H9 (cell line): ENCODE measurements around the gene TUBB1. TPM values are rescaled to one million over a fixed set of nuclear protein-coding genes. Genes with fewer than 3 reads are reported as not detected.

Source experiments
- DNase-seq: peaks from one replicate; pipeline ENCODE4 v3.0.0-alpha.2; 2017
- H2AFZ ChIP-seq: one replicate; pipeline ENCODE4 v1.6.1; 2013; ENCODE audit warnings: mild to moderate bottlenecking, low read length, control low read depth, moderate library complexity
- H2AK5ac ChIP-seq: 2 replicates; pipeline ENCODE4 v1.6.1; 2013; ENCODE audit warnings: low read length, control low read depth, mixed read lengths; ENCODE audit not compliant: insufficient read length
- H2BK120ac ChIP-seq: one replicate; pipeline ENCODE4 v1.6.1; 2013; ENCODE audit warnings: low read depth, mild to moderate bottlenecking, low read length, control low read depth, inconsistent platforms; ENCODE audit not compliant: poor library complexity, severe bottlenecking
- H2BK12ac ChIP-seq: 2 replicates; pipeline ENCODE4 v1.6.1; 2013; ENCODE audit warnings: low read length, control low read depth, mixed read lengths, low read depth; ENCODE audit not compliant: insufficient read length
- H2BK15ac ChIP-seq: 2 replicates; pipeline ENCODE4 v1.6.1; 2013; ENCODE audit warnings: low read depth, low read length, control low read depth
- H2BK20ac ChIP-seq: one replicate; pipeline ENCODE4 v1.6.1; 2013; ENCODE audit warnings: low read depth, mild to moderate bottlenecking, low read length, control low read depth, inconsistent platforms; ENCODE audit not compliant: poor library complexity, severe bottlenecking
- H2BK5ac ChIP-seq: 2 replicates; pipeline ENCODE4 v1.6.1; 2013; ENCODE audit warnings: low read length, control low read depth, mixed read lengths; ENCODE audit not compliant: insufficient read length
- H3K14ac ChIP-seq: 2 replicates; pipeline ENCODE4 v1.6.1; 2013; ENCODE audit warnings: low read length, control low read depth; ENCODE audit not compliant: insufficient read depth
- H3K18ac ChIP-seq: 2 replicates; pipeline ENCODE4 v1.6.1; 2013; ENCODE audit warnings: low read depth, mild to moderate bottlenecking, mixed read lengths, low read length, control low read depth; ENCODE audit not compliant: insufficient read length
- H3K23ac ChIP-seq: 2 replicates; pipeline ENCODE4 v1.6.1; 2013; ENCODE audit warnings: low read length, control low read depth, mixed read lengths, low read depth; ENCODE audit not compliant: insufficient read length
- H3K23me2 ChIP-seq: 2 replicates; pipeline ENCODE4 v1.6.1; 2013; ENCODE audit warnings: low read depth, mild to moderate bottlenecking, mixed read lengths, low read length, control low read depth; ENCODE audit not compliant: insufficient read length, poor library complexity, severe bottlenecking
- H3K27ac ChIP-seq: 2 replicates; pipeline ENCODE4 v1.5.1; 2013; ENCODE audit warnings: low read length, control low read depth, mixed read lengths, low read depth; ENCODE audit not compliant: insufficient read length
- H3K27me3 ChIP-seq: 2 replicates; pipeline ENCODE4 v1.6.1; 2013; ENCODE audit warnings: low read length, control low read depth, inconsistent platforms; ENCODE audit not compliant: insufficient read depth
- H3K4ac ChIP-seq: 2 replicates; pipeline ENCODE4 v1.6.1; 2013; ENCODE audit warnings: low read depth, mild to moderate bottlenecking, control low read depth, inconsistent platforms, low read length, moderate library complexity
- H3K4me1 ChIP-seq: 2 replicates; pipeline ENCODE4 v1.6.1; 2013; ENCODE audit warnings: low read length, control low read depth, inconsistent platforms; ENCODE audit not compliant: insufficient read depth
- H3K4me2 ChIP-seq: 2 replicates; pipeline ENCODE4 v1.6.1; 2013; ENCODE audit warnings: low read length, control low read depth, mixed read lengths; ENCODE audit not compliant: insufficient read length, insufficient read depth
- H3K56ac ChIP-seq: 2 replicates; pipeline ENCODE4 v1.6.1; 2013; ENCODE audit warnings: low read depth, mild to moderate bottlenecking, mixed read lengths, low read length, control low read depth; ENCODE audit not compliant: insufficient read length
- H3K79me1 ChIP-seq: 2 replicates; pipeline ENCODE4 v1.6.1; 2013; ENCODE audit warnings: low read depth, mild to moderate bottlenecking, moderate library complexity, low read length, control low read depth, inconsistent platforms; ENCODE audit not compliant: insufficient read depth, poor library complexity, severe bottlenecking
- H3K79me2 ChIP-seq: 2 replicates; pipeline ENCODE4 v1.6.1; 2013; ENCODE audit warnings: low read length, control low read depth, inconsistent platforms; ENCODE audit not compliant: insufficient read depth
- H3K9ac ChIP-seq: 2 replicates; pipeline ENCODE4 v1.6.1; 2013; ENCODE audit warnings: low read length, control low read depth, mixed read lengths; ENCODE audit not compliant: insufficient read length; ENCODE audit errors: extremely low read depth
- H3K9me3 ChIP-seq: one replicate; pipeline ENCODE4 v1.6.1; 2013; ENCODE audit warnings: low read depth, low read length, inconsistent platforms; ENCODE audit not compliant: control insufficient read depth
- H3T11ph ChIP-seq: one replicate; pipeline ENCODE4 v1.6.1; 2013; ENCODE audit warnings: mild to moderate bottlenecking, low read length, control low read depth, inconsistent platforms
- H4K20me1 ChIP-seq: one replicate; pipeline ENCODE4 v1.6.1; 2013; ENCODE audit not compliant: control insufficient read depth, insufficient read length, insufficient read depth
- H4K5ac ChIP-seq: 2 replicates; pipeline ENCODE4 v1.6.1; 2013; ENCODE audit warnings: low read depth, mild to moderate bottlenecking, mixed read lengths, low read length, control low read depth; ENCODE audit not compliant: insufficient read length
- H4K8ac ChIP-seq: replicated peaks from 2 replicates; pipeline ENCODE4 v1.6.1; 2013; ENCODE audit warnings: low read length, control low read depth, mixed read lengths, low read depth; ENCODE audit not compliant: insufficient read length
- H4K91ac ChIP-seq: 2 replicates; pipeline ENCODE4 v1.6.1; 2013; ENCODE audit warnings: low read depth, mild to moderate bottlenecking, moderate library complexity, mixed read lengths, low read length, control low read depth; ENCODE audit not compliant: insufficient read length
- H3K27ac Mint-ChIP-seq, 3 experiments: 2 replicates in 2 of 3; 3 replicates in 1 of 3; pipeline ENCODE4 v1.8.0; 2020 to 2021; ENCODE audit warnings: mixed read lengths in 3 of 3, mild to moderate bottlenecking in 1 of 3, moderate library complexity in 1 of 3
- H3K27me3 Mint-ChIP-seq: 2 replicates; pipeline ENCODE4 v1.8.0; 2021; ENCODE audit warnings: low read depth, mild to moderate bottlenecking, moderate library complexity, mixed read lengths
- H3K36me3 Mint-ChIP-seq, 3 experiments: 2 replicates in 2 of 3; 3 replicates in 1 of 3; pipeline ENCODE4 v1.8.0; 2020 to 2021; ENCODE audit warnings: low read depth in 3 of 3, mixed read lengths in 3 of 3; ENCODE audit not compliant: insufficient read depth in 1 of 3
- H3K4me1 Mint-ChIP-seq, 2 experiments: 2 replicates each; pipeline ENCODE4 v1.8.0; 2020; ENCODE audit warnings: mixed read lengths in 2 of 2
- H3K4me3 Mint-ChIP-seq, 2 experiments: 2 replicates in 1 of 2; 3 replicates in 1 of 2; pipeline ENCODE4 v1.8.0; 2020 to 2021; ENCODE audit warnings: mild to moderate bottlenecking in 2 of 2, mixed read lengths in 2 of 2, moderate library complexity in 1 of 2
- H3K9me3 Mint-ChIP-seq, 2 experiments: 2 replicates in 1 of 2; 3 replicates in 1 of 2; pipeline ENCODE4 v1.8.0; 2020; ENCODE audit warnings: mild to moderate bottlenecking in 2 of 2, mixed read lengths in 2 of 2, moderate library complexity in 1 of 2
- WGBS: extraction: QIAGEN DNeasy Blood & Tissue Kit; methylation state at CpG from one replicate; pipeline ENCODE4 v1.1.7; 2013; ENCODE audit warnings: missing lambda C conversion rate, low lambda C conversion rate, mixed read lengths; ENCODE audit not compliant: insufficient read length; ENCODE audit errors: extremely low coverage; 5-methylcytosine and 5-hydroxymethylcytosine counted together
- total RNA-seq: library from RNA; stranded (reverse); gene quantifications from 2 replicates; pipeline ENCODE4 v1.2.1, GENCODE V29; 2021
- TF ChIP-seq, protein P1 (sequence below): fragments of 200-600 bp; sonication (generic); conservative IDR thresholded peaks from 3 replicates; pipeline ENCODE4 v1.8.0; 2021; ENCODE audit warnings: antibody characterized with exemption, mild to moderate bottlenecking

Gene TUBB1
- total RNA-seq, 1 experiment from 2014 or later, result not detected

DNA sequence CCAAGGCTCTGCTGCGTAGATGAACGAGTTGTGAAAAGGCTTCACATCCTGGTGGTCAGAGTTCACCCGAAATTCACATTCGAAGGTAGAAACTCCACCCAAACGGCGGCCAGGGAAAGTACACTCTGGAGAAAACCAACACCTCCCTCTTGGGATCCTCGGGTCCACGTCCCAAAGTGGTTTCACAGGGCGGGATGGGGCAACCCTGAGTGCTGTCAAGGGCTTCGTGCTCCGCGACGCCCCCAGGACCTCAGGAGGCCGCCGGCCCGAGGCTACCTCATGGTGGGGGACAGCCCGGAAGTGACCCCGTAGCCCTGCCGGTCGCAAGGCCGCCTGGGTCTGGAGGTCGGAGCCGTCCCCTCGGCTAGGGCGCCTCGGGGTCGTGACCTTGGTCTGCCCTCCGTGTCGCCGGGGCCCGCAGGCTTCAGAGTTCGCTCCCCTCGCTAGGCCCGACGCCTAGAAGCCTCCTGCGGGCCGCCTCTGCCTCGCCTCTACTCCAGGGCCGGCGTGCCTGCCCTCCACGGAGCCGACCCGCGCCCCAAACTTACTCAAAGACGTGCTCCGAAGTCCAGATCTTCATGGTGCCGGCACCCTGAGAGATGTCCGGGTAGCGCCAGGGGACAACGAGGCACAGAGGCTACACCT lies 23.0 kb downstream of the TUBB1 start, which contains the start of gene PRELID3B:
Gene PRELID3B (minus strand): TSS at position 636 of the 645 bp plus-strand sequence. CDS start 56 bp downstream, at position 580.
- H3K27ac ChIP-seq, result no peak within 1 kb of the TSS
- TF ChIP-seq, protein P1, sequence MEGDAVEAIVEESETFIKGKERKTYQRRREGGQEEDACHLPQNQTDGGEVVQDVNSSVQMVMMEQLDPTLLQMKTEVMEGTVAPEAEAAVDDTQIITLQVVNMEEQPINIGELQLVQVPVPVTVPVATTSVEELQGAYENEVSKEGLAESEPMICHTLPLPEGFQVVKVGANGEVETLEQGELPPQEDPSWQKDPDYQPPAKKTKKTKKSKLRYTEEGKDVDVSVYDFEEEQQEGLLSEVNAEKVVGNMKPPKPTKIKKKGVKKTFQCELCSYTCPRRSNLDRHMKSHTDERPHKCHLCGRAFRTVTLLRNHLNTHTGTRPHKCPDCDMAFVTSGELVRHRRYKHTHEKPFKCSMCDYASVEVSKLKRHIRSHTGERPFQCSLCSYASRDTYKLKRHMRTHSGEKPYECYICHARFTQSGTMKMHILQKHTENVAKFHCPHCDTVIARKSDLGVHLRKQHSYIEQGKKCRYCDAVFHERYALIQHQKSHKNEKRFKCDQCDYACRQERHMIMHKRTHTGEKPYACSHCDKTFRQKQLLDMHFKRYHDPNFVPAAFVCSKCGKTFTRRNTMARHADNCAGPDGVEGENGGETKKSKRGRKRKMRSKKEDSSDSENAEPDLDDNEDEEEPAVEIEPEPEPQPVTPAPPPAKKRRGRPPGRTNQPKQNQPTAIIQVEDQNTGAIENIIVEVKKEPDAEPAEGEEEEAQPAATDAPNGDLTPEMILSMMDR, result no peak
- DNase-seq, result no peak

More for the DNA sequence above, 23.0 kb downstream of the TUBB1 start, which contains the start of gene PRELID3B:
- Mint-ChIP-seq H3K36me3 (peaks cover 12 to 25% (median 22%) of the 10 kb centered on the region in 3 experiments; a peak in 6 of 7 replicates), H3K4me3 (peak within 1 kb of the TSS; percentile 88 to 92), H3K27ac (peak within 1 kb of the TSS in 2 of 3 experiments; percentile 70 to 97; a peak in 3 of 7 replicates), H3K9me3 (no peaks in the 10 kb centered on the region; a peak in 1 of 5 replicates), H3K4me1 (peaks cover 13 to 18% of the 10 kb centered on the region in 2 experiments), H3K27me3 (peaks cover 6% of the 10 kb centered on the region; the same call in 1 of the 2 replicates)
- H3K18ac ChIP-seq, result no peak within 1 kb of the TSS
- H2BK20ac ChIP-seq, result no peak within 1 kb of the TSS
- H3K56ac ChIP-seq, result no peak within 1 kb of the TSS
- peak within 1 kb of the TSS; percentile 56 for H3K9ac ChIP-seq
- no peaks in the 10 kb centered on the region for H3K27me3 ChIP-seq
- H2BK15ac ChIP-seq, result no peak within 1 kb of the TSS
- H3T11ph ChIP-seq, result no peak within 1 kb of the TSS
- H2BK12ac ChIP-seq, result no peak within 1 kb of the TSS
- no peaks in the 10 kb centered on the region for H3K9me3 ChIP-seq
- H3K23me2 ChIP-seq, result peaks cover 9% of the 10 kb centered on the region
- H3K23ac ChIP-seq, result no peak within 1 kb of the TSS
- H3K4me2 ChIP-seq, result peak within 1 kb of the TSS; percentile 94
- no peak within 1 kb of the TSS for H4K5ac ChIP-seq
- no peaks in the 10 kb centered on the region for H3K79me1 ChIP-seq
- H2AFZ ChIP-seq, result no peak within 1 kb of the TSS
- H2BK5ac ChIP-seq, result no peak within 1 kb of the TSS
- peaks cover 10% of the 10 kb centered on the region for H3K79me2 ChIP-seq
- no CpG with 5 or more reads among the region's 50 CpGs for WGBS
- peak within 1 kb of the TSS; percentile 83 for H3K14ac ChIP-seq
- H3K4ac ChIP-seq, result no peak within 1 kb of the TSS
- H2AK5ac ChIP-seq, result no peak within 1 kb of the TSS
- H2BK120ac ChIP-seq, result no peak within 1 kb of the TSS
- H3K4me1 ChIP-seq, result no peaks in the 10 kb centered on the region
- no peak within 1 kb of the TSS for H4K8ac ChIP-seq
- H4K20me1 ChIP-seq, result no peaks in the 10 kb centered on the region
- no peak within 1 kb of the TSS for H4K91ac ChIP-seq
